ENCODE measurements around the gene ARID1B. TPM values are rescaled to one million over a fixed set of nuclear protein-coding genes. Genes with fewer than 3 reads are reported as not detected.

Gene ARID1B
- total RNA-seq, 1 experiment from 2014 or later: 63.9 TPM

- CTCF ChIA-PET: no interaction called here
- no TSS peak for BruUV-seq (replicated peaks)
- intact Hi-C loops (cut with micrococcal nuclease): no loop called here
Observed at GRCh38 chr6:156878681-156879080, 101.5 kb downstream of the ARID1B start.

GRCh38 chr6:156879186-156879585 lies 102.0 kb downstream of the ARID1B start:
- no peaks in the 10 kb centered on the region for H3K9me3 Mint-ChIP-seq (ENCODE audit: unreplicated experiment)
- H3K36me3 Mint-ChIP-seq (ENCODE audit: insufficient read depth, unreplicated experiment): peaks cover 6% of the 10 kb centered on the region
- no peak overlapping the region for H3K4me3 Mint-ChIP-seq (ENCODE audit: unreplicated experiment)
- ChIA-PET CTCF (interaction anchor here (1.3 kb wide), 1 partner anchor 94 kb away, joined by 3 read pairs; no protein-coding TSS in a partner anchor), POLR2A (interaction anchor here (0.8 kb wide), 1 partner anchor 10 kb away, joined by 3 read pairs; no protein-coding TSS in a partner anchor)
- TF ChIP-seq CTCF (IDR thresholded peaks at IDR 0.05; ENCODE audit: unreplicated experiment): no peak
- no TSS peak for BruUV-seq (replicated peaks)
- H3K27ac Mint-ChIP-seq (ENCODE audit: low read depth, unreplicated experiment): no peak overlapping the region
- intact Hi-C loops (cut with micrococcal nuclease): no loop called here
- no peaks in the 10 kb centered on the region for H3K27me3 Mint-ChIP-seq (ENCODE audit: insufficient read depth, unreplicated experiment)
- peaks cover 27% of the 10 kb centered on the region for H3K4me1 Mint-ChIP-seq (ENCODE audit: insufficient read depth, unreplicated experiment)
- DNase-seq (ENCODE audit: unreplicated experiment): no peak

More at GRCh38 chr6:156878681-156879080, 101.5 kb downstream of the ARID1B start:
- no peak for TF ChIP-seq CTCF (IDR thresholded peaks at IDR 0.05; ENCODE audit: unreplicated experiment)
- DNase-seq (ENCODE audit: unreplicated experiment): no peak
- Mint-ChIP-seq H3K27me3 (ENCODE audit: insufficient read depth, unreplicated experiment) (no peaks in the 10 kb centered on the region), H3K4me1 (ENCODE audit: insufficient read depth, unreplicated experiment) (peaks cover 22% of the 10 kb centered on the region), H3K36me3 (ENCODE audit: insufficient read depth, unreplicated experiment) (peaks cover 11% of the 10 kb centered on the region), H3K9me3 (ENCODE audit: unreplicated experiment) (no peaks in the 10 kb centered on the region), H3K27ac (ENCODE audit: low read depth, unreplicated experiment) (no peak overlapping the region), H3K4me3 (ENCODE audit: unreplicated experiment) (no peak overlapping the region)
- POLR2A ChIA-PET: no interaction called here

- CTCF ChIA-PET: interaction anchor here (1.3 kb wide), 1 partner anchor 94 kb away, joined by 3 read pairs; no protein-coding TSS in a partner anchor
- H3K9me3 Mint-ChIP-seq (ENCODE audit: unreplicated experiment): no peaks in the 10 kb centered on the region
- TF ChIP-seq CTCF (IDR thresholded peaks at IDR 0.05; ENCODE audit: unreplicated experiment): no peak
- intact Hi-C loops (cut with micrococcal nuclease): no loop called here
- H3K36me3 Mint-ChIP-seq (ENCODE audit: insufficient read depth, unreplicated experiment): peaks cover 6% of the 10 kb centered on the region
- DNase-seq (ENCODE audit: unreplicated experiment): no peak
- no peak overlapping the region for H3K27ac Mint-ChIP-seq (ENCODE audit: low read depth, unreplicated experiment)
- H3K27me3 Mint-ChIP-seq (ENCODE audit: insufficient read depth, unreplicated experiment): no peaks in the 10 kb centered on the region
- no peak overlapping the region for H3K4me3 Mint-ChIP-seq (ENCODE audit: unreplicated experiment)
- peaks cover 27% of the 10 kb centered on the region for H3K4me1 Mint-ChIP-seq (ENCODE audit: insufficient read depth, unreplicated experiment)
- no TSS peak for BruUV-seq (replicated peaks)
- POLR2A ChIA-PET: interaction anchor here (0.6 to 0.8 kb wide), 3 partner anchors 9 to 61 kb away, joined by 3 read pairs; no protein-coding TSS in a partner anchor
Observed at GRCh38 chr6:156879591-156879990, 102.4 kb downstream of the ARID1B start.

GRCh38 chr6:156880913-156881312 lies 103.7 kb downstream of the ARID1B start:
- intact Hi-C loops (cut with micrococcal nuclease): no loop called here
- H3K9me3 Mint-ChIP-seq (ENCODE audit: unreplicated experiment): no peaks in the 10 kb centered on the region
- DNase-seq (ENCODE audit: unreplicated experiment): peak; percentile 43
- no peak overlapping the region for H3K27ac Mint-ChIP-seq (ENCODE audit: low read depth, unreplicated experiment)
- no peaks in the 10 kb centered on the region for H3K27me3 Mint-ChIP-seq (ENCODE audit: insufficient read depth, unreplicated experiment)
- ChIA-PET POLR2A (interaction anchor here (0.6 kb wide), 1 partner anchor 229 kb away, joined by 3 read pairs; no protein-coding TSS in a partner anchor), CTCF (no interaction called here)
- TF ChIP-seq CTCF (IDR thresholded peaks at IDR 0.05; ENCODE audit: unreplicated experiment): no peak
- peaks cover 6% of the 10 kb centered on the region for H3K36me3 Mint-ChIP-seq (ENCODE audit: insufficient read depth, unreplicated experiment)
- H3K4me1 Mint-ChIP-seq (ENCODE audit: insufficient read depth, unreplicated experiment): peaks cover 27% of the 10 kb centered on the region
- no TSS peak for BruUV-seq (replicated peaks)
- H3K4me3 Mint-ChIP-seq (ENCODE audit: unreplicated experiment): no peak overlapping the region

Data from MCF 10A (cell line).